Testis (tissue), 3 donors: ENCODE data around the gene ST6GAL1. TPM values are rescaled to one million over a fixed set of nuclear protein-coding genes. Genes with fewer than 3 reads are reported as not detected.

Experiments
- DNase-seq: peaks from one replicate; pipeline ENCODE4 v3.0.0-alpha.2; 2019
- H3K27ac ChIP-seq, 2 donors: fragments of 200-600 bp; sonication (generic); one replicate each; pipeline ENCODE4 v1.5.1; 2019
- H3K27me3 ChIP-seq: fragments of 200-600 bp; sonication (generic); one replicate; pipeline ENCODE4 v1.5.1; 2019
- H3K36me3 ChIP-seq: fragments of 200-600 bp; sonication (generic); one replicate; pipeline ENCODE4 v1.5.1; 2017; ENCODE audit warnings: low read depth; ENCODE audit errors: missing control alignments
- H3K4me1 ChIP-seq: fragments of 200-600 bp; sonication (generic); one replicate; pipeline ENCODE4 v1.5.1; 2019
- H3K4me3 ChIP-seq, 2 donors: fragments of 200-600 bp; sonication (generic); one replicate each; pipeline ENCODE4 v1.5.1; 2017 to 2019
- H3K9me3 ChIP-seq: fragments of 200-600 bp; sonication (generic); one replicate; pipeline ENCODE4 v1.5.1; 2017
- CTCF ChIP-seq, 3 experiments: fragments of 450-650 bp in 2 of 3; fragments of 200-600 bp in 1 of 3; sonication (generic) in 1 of 3; IDR thresholded peaks; one replicate each; pipeline ENCODE4 v1.5.1; 2016 to 2019; ENCODE audit warnings: antibody characterized with exemption in 3 of 3, mild to moderate bottlenecking in 2 of 3, moderate library complexity in 1 of 3
- POLR2A ChIP-seq: fragments of 450-650 bp; IDR thresholded peaks from one replicate; pipeline ENCODE4 v1.6.1; 2017; ENCODE audit warnings: antibody characterized with exemption, mild to moderate bottlenecking, moderate library complexity
- WGBS, 2 donors: methylation state at CpG; one replicate each; pipeline ENCODE4 v1.1.5; 2018; 5-methylcytosine and 5-hydroxymethylcytosine counted together
- intact Hi-C: fragments of 100-400 bp; cut with DNase I; formaldehyde crosslinking; loops from one replicate; pipeline ENCODE4 v1.15.1; 2023; ENCODE audit warnings: low total_unique reads
- polyA plus RNA-seq: library from polyadenylated mRNA; stranded (reverse); fragments of 350-450 nt; fragmentation: Illumina TruSeq; extraction: RNeasy Lipid Tissue Mini Kit (QIAGEN cat#74804); gene quantifications from one replicate; pipeline ENCODE4 v1.2.3, GENCODE V29; 2014; ENCODE audit warnings: low read depth, low replicate concordance; ENCODE audit not compliant: insufficient read depth
- total RNA-seq, 2 donors: library from RNA; depleted of rRNA; stranded (reverse); fragments of >200 nt; gene quantifications; one replicate each; pipeline ENCODE4 v1.2.3, GENCODE V29; 2016

Gene ST6GAL1
- total and polyA plus RNA-seq, 3 donors from 2014 or later = 12.8 to 26.3 (median 16.9) TPM

- 93 to 94% methylated on average over 7 of the region's 7 CpGs for WGBS, 2 donors
- intact Hi-C loops = no loop called here
- no peak for TF ChIP-seq POLR2A
- TF ChIP-seq CTCF (IDR thresholded peaks at IDR 0.05) = no peak
- Histone ChIP-seq H3K4me3 (no peak overlapping the region), H3K36me3 (no peaks in the 10 kb centered on the region), H3K4me1 (no peaks in the 10 kb centered on the region), H3K9me3 (no peaks in the 10 kb centered on the region), H3K27me3 (no peaks in the 10 kb centered on the region), H3K27ac (no peak overlapping the region)
- DNase-seq = no peak
These were observed 63.0 kb downstream of the ST6GAL1 start for GRCh38 chr3:186993210-186993782.

DNA sequence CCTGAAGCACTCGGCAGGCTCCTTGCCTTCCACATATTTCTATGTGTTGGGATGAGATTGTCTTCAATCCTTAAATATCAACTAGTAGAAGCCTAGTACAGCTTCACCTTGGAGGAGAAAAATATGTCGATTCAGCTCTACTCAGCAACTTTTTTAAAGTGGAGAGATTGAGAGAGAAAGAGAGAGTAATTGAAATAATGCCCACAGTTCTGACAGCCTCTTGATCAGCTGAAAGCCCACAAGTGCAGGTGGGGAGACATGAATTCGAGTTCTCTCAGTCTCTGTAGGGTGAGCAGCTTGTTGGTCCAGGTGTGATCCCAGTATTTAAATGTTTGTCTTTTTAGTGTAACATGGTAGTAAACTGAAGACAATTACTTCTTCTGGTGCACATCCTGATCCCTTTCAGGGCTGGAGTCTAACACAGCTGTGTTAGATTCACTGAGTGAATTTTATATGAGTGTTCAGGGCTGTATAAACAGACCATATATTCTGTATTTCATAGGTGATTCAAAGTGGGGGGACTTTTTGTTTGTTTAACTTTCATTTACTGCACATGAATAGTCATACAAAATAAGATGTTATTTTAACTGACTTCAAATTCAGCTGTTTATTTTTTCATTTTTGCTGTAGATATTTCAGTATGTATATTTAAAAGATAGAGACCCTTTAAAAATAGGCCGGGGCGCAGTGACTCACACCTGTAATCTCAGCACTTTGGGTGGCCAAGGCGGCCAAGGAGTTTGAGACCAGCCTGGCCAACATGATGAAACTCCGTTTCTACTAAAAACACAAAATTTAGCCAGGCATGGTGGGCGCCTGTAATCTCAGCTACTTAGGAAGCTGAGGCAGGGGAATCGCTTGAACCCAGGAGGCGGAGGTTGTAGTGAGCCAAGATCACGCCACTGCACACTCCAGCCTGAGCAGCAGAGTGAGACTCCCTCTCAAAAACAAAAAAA, 64.0 kb downstream of the ST6GAL1 start:
- Histone ChIP-seq H3K9me3 (no peaks in the 10 kb centered on the region), H3K4me1 (no peaks in the 10 kb centered on the region), H3K36me3 (no peaks in the 10 kb centered on the region), H3K27me3 (no peaks in the 10 kb centered on the region), H3K4me3 (no peak overlapping the region), H3K27ac (no peak overlapping the region)
- no peak for TF ChIP-seq POLR2A
- TF ChIP-seq CTCF (IDR thresholded peaks at IDR 0.05) = no peak
- intact Hi-C loops = no loop called here
- 93 to 94% methylated on average over 11 of the region's 11 CpGs for WGBS, 2 donors
- no peak for DNase-seq

- Histone ChIP-seq H3K36me3 (no peaks in the 10 kb centered on the region), H3K4me3 (no peak overlapping the region), H3K27ac (no peak overlapping the region), H3K27me3 (no peaks in the 10 kb centered on the region), H3K9me3 (no peaks in the 10 kb centered on the region), H3K4me1 (no peaks in the 10 kb centered on the region)
- intact Hi-C loops = no loop called here
- TF ChIP-seq POLR2A (no peak), CTCF (IDR thresholded peaks at IDR 0.05) (no peak)
- DNase-seq = no peak
- 93 to 94% methylated on average over 6 of the region's 6 CpGs for WGBS, 2 donors
These were observed 66.0 kb downstream of the ST6GAL1 start for GRCh38 chr3:186996356-186996755.

GRCh38 chr3:186997061-186997460, 66.7 kb downstream of the ST6GAL1 start:
- DNase-seq = no peak
- TF ChIP-seq POLR2A (no peak), CTCF (IDR thresholded peaks at IDR 0.05) (no peak)
- WGBS, 2 donors = 80 to 84% methylated on average over 3 of the region's 3 CpGs
- Histone ChIP-seq H3K9me3 (no peaks in the 10 kb centered on the region), H3K27me3 (no peaks in the 10 kb centered on the region), H3K4me1 (no peaks in the 10 kb centered on the region), H3K4me3 (no peak overlapping the region), H3K36me3 (no peaks in the 10 kb centered on the region), H3K27ac (no peak overlapping the region)
- intact Hi-C loops = no loop called here
